Stimulated activated CD4-positive, alpha-beta T cell treated with anti-CD3 and anti-CD28 coated beads, TNF-alpha, amount 100 ng/mL, for 24 hours (primary cell): ENCODE measurements around the gene HTRA2.

Experiments used
- DNase-seq, 3 experiments: peaks; one replicate each; pipeline ENCODE4 v3.0.0-alpha.2; 2020; ENCODE audit warnings: low read depth in 3 of 3

Gene HTRA2

GRCh38 chr2:74500578-74500946 lies 29.2 kb upstream of the HTRA2 start:
- DNase-seq: no peak

- DNase-seq: no peak
Observed at GRCh38 chr2:74501335-74502071, 28.2 kb upstream of the HTRA2 start.

GRCh38 chr2:74502147-74502719 lies 27.5 kb upstream of the HTRA2 start:
- DNase-seq: no peak

- DNase-seq: peak in 1 of 3 experiments; percentile 58
Observed at GRCh38 chr2:74502720-74503505, 26.8 kb upstream of the HTRA2 start.

GRCh38 chr2:74503506-74504475 lies 25.9 kb upstream of the HTRA2 start:
- DNase-seq: no peak

GRCh38 chr2:74504591-74504990 lies 25.1 kb upstream of the HTRA2 start:
- DNase-seq: no peak

- DNase-seq: no peak
Observed at GRCh38 chr2:74505448-74506246, 24.1 kb upstream of the HTRA2 start.

GRCh38 chr2:74507145-74507925 lies 22.4 kb upstream of the HTRA2 start, which contains the start of gene PCGF1:
PCGF1 (minus strand) TSS chr2:74507695; CDS start chr2:74507668, 27 bp downstream.
- peak; percentile 96 to 99 (median 99) for DNase-seq

- no peak for DNase-seq
Observed at GRCh38 chr2:74507926-74508520, 21.7 kb upstream of the HTRA2 start.

GRCh38 chr2:74510272-74510671 lies 19.5 kb upstream of the HTRA2 start:
- DNase-seq: no peak

GRCh38 chr2:74511104-74511989 lies 18.4 kb upstream of the HTRA2 start:
- DNase-seq: no peak

GRCh38 chr2:74512744-74513604 lies 16.8 kb upstream of the HTRA2 start:
- no peak for DNase-seq

GRCh38 chr2:74513605-74514367 lies 15.9 kb upstream of the HTRA2 start:
- DNase-seq: no peak

- no peak for DNase-seq
Observed at GRCh38 chr2:74514368-74515270, 15.1 kb upstream of the HTRA2 start, which contains the start of gene TLX2. TLX2 (plus strand) TSS chr2:74514450; CDS start chr2:74514807, 357 bp downstream.

GRCh38 chr2:74515271-74515980 lies 14.3 kb upstream of the HTRA2 start:
- DNase-seq: no peak
